ENCODE measurements around the gene NTN1.

GRCh38 chr17:9115214-9116191 is 94.2 kb downstream of the NTN1 start:
- TF ChIP-seq CTCF (IDR thresholded peaks at IDR 0.05) (peak in 1 of 3 experiments; percentile 51), POLR2A (IDR thresholded peaks at IDR 0.05) (no peak)
